Neural cell (in vitro differentiated cells): ENCODE results near the gene ZNF385D.

Source experiments
- MXI1 ChIP-seq: fragments of 450-650 bp; conservative IDR thresholded peaks from 2 replicates; pipeline ENCODE4 v1.6.1; 2014; ENCODE audit warnings: antibody characterized with exemption, mild to moderate bottlenecking; ENCODE audit not compliant: poor library complexity, severe bottlenecking
- TF ChIP-seq, protein P1 (sequence below): fragments of 450-650 bp; IDR thresholded peaks from 2 replicates; pipeline ENCODE4 v1.5.1; 2014; ENCODE audit warnings: antibody characterized with exemption, mild to moderate bottlenecking, moderate library complexity; ENCODE audit not compliant: poor library complexity, severe bottlenecking

DNA sequence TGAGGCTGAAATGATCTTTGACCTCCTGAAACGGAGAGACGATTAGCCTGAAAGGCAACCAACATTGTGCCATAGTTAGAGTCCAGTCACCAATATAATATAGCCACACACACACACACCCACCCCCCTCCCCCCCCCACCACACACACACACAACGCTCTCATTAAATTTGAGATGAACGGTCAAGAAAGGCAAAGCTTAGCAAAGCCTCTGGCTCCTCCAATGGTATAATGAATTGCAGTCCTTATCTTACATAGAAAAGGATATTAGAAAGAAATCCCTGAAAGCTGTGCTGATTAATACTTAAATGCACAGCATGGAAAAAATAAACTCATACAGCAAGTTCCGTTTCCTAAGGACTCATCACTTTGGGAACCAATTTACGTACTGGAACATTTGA, 876 bp upstream of the ZNF385D start:
- TF ChIP-seq, protein P1, sequence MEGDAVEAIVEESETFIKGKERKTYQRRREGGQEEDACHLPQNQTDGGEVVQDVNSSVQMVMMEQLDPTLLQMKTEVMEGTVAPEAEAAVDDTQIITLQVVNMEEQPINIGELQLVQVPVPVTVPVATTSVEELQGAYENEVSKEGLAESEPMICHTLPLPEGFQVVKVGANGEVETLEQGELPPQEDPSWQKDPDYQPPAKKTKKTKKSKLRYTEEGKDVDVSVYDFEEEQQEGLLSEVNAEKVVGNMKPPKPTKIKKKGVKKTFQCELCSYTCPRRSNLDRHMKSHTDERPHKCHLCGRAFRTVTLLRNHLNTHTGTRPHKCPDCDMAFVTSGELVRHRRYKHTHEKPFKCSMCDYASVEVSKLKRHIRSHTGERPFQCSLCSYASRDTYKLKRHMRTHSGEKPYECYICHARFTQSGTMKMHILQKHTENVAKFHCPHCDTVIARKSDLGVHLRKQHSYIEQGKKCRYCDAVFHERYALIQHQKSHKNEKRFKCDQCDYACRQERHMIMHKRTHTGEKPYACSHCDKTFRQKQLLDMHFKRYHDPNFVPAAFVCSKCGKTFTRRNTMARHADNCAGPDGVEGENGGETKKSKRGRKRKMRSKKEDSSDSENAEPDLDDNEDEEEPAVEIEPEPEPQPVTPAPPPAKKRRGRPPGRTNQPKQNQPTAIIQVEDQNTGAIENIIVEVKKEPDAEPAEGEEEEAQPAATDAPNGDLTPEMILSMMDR, result no peak
- no peak for TF ChIP-seq MXI1
